ENCODE results near the gene MYPOP. TPM values are rescaled to one million over a fixed set of nuclear protein-coding genes. Genes with fewer than 3 reads are reported as not detected.

The MYPOP gene
- 10 to 100 TPM in 2 of 4 donors, 1 to 10 TPM in 2; 5.5 to 26.9 (median 8.9) TPM for total RNA-seq

DNA sequence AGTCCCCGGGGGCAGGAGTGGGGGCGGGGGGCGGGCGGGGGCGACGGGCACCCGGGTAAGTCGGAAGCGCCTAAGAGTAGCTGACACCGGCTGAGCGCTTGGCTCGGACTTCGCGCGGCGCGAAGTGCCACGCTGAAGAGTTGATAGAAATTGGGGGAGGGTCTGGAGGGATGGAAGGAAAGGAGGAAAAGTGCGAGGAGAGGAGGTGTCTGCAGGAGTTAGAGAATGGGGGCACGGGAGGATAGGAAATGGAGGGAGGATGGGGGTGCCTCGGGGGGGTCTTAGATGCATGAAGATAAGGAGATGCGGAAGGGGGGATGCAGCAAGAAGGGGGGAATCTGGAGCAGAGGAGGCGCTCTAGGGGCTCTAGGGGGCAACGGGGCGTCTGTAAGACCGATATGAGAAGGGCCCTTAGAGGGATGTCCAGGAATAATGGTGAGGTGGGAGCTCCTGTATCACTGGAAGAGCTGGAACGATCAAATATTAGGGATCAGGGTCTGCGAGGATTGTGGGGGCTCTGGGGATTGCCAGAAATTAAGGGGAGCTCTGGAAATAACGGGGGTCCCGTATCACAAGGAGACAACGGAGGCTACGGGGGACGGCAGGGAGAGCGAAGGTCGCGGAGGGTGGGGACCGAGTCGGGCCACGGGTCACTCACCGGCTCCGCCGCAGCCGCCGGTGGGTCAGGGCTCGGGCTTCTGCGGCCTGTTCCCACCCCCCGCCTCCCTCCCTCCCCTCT is at the start of gene MYPOP:
MYPOP (minus strand) TSS at position 702 of the 739 bp plus-strand sequence. CDS start 840 bp downstream, outside the sequence.
- intact Hi-C loops (cut with DNase I; ENCODE audit: low total_unique reads), result no loop called here
- WGBS, 2 donors (ENCODE audit: low coverage in 1 of 2), result 0 to 1% methylated on average over 1 to 45 of the region's 47 CpGs

DNA sequence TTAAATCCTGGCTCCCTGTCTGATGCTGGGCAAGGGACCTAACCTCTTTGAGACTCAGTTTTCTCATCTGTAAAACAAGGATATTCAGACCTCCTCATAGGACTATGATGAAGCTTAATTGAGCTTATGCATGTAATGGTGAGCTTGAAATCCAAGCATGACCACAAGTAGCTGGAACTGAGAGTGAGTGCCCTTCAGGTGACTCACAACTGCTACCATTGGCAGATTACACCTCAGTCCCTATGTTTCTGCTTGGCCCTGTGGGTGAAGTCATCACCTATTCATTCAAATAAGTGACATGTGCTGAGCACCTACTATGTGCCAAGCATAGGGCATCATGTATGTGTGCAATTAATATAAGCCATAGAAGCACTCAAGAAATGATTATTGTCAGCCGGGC is 45.5 kb upstream of the MYPOP start:
- Histone ChIP-seq H3K4me3 (no peak overlapping the region), H3K27ac (no peak overlapping the region), H3K4me1 (peaks cover 0 to 5% (median 0%) of the 10 kb centered on the region in 4 donors), H3K9me3 (no peaks in the 10 kb centered on the region), H3K27me3 (peaks cover 32% of the 10 kb centered on the region), H3K36me3 (no peaks in the 10 kb centered on the region)
- no peak for DNase-seq
- in situ Hi-C loops (cut with MboI; ENCODE audit: low pct_ligation_motif_present in 1 of 4, low pct_unique_long_range_greater_than_20kb in 1 of 4, low sequenced_read_pairs in 3 of 4) (no loop called here), intact Hi-C loops (cut with DNase I; ENCODE audit: low total_unique reads) (no loop called here)
- TF ChIP-seq POLR2AphosphoS5 (IDR thresholded peaks at IDR 0.05) (no peak), EP300 (IDR thresholded peaks at IDR 0.05; ENCODE audit: low read depth) (no peak), POLR2A (IDR thresholded peaks at IDR 0.05) (no peak)
- TF ChIP-seq, protein P1, sequence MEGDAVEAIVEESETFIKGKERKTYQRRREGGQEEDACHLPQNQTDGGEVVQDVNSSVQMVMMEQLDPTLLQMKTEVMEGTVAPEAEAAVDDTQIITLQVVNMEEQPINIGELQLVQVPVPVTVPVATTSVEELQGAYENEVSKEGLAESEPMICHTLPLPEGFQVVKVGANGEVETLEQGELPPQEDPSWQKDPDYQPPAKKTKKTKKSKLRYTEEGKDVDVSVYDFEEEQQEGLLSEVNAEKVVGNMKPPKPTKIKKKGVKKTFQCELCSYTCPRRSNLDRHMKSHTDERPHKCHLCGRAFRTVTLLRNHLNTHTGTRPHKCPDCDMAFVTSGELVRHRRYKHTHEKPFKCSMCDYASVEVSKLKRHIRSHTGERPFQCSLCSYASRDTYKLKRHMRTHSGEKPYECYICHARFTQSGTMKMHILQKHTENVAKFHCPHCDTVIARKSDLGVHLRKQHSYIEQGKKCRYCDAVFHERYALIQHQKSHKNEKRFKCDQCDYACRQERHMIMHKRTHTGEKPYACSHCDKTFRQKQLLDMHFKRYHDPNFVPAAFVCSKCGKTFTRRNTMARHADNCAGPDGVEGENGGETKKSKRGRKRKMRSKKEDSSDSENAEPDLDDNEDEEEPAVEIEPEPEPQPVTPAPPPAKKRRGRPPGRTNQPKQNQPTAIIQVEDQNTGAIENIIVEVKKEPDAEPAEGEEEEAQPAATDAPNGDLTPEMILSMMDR (IDR thresholded peaks at IDR 0.05), result no peak
- 89% methylated on average over 1 of the region's 1 CpG; no CpG with 5 or more reads in 1 of the 2 donors for WGBS, 2 donors (ENCODE audit: low coverage in 1 of 2)

More for the DNA sequence above, at the start of gene MYPOP:
- H3K27ac ChIP-seq, result peak within 1 kb of the TSS; percentile 75 to 92 (median 86)
- no peak for DNase-seq
- H3K27me3 ChIP-seq, result no peaks in the 10 kb centered on the region
- no peak for TF ChIP-seq EP300 (IDR thresholded peaks at IDR 0.05; ENCODE audit: low read depth)
- TF ChIP-seq POLR2A (IDR thresholded peaks at IDR 0.05), result peak; percentile 26
- in situ Hi-C loops (cut with MboI; ENCODE audit: low pct_ligation_motif_present in 1 of 4, low pct_unique_long_range_greater_than_20kb in 1 of 4, low sequenced_read_pairs in 3 of 4), result no loop called here
- peaks cover 13 to 29% (median 22%) of the 10 kb centered on the region in 4 donors for H3K4me1 ChIP-seq
- peak within 1 kb of the TSS; percentile 56 to 94 (median 79) for H3K4me3 ChIP-seq
- no peaks in the 10 kb centered on the region for H3K9me3 ChIP-seq
- H3K36me3 ChIP-seq, result peaks cover 0 to 9% (median 0%) of the 10 kb centered on the region in 4 donors

- WGBS, 2 donors (ENCODE audit: low coverage in 1 of 2), result 88% methylated on average over 29 of the region's 32 CpGs; no CpG with 5 or more reads in 1 of the 2 donors
- no peak overlapping the region for H3K4me3 ChIP-seq
- H3K9me3 ChIP-seq, result no peaks in the 10 kb centered on the region
- H3K27ac ChIP-seq, result no peak overlapping the region
- H3K4me1 ChIP-seq, result no peaks in the 10 kb centered on the region
- intact Hi-C loops (cut with DNase I; ENCODE audit: low total_unique reads), result no loop called here
- H3K36me3 ChIP-seq, result no peaks in the 10 kb centered on the region
- in situ Hi-C loops (cut with MboI; ENCODE audit: low pct_ligation_motif_present in 1 of 4, low pct_unique_long_range_greater_than_20kb in 1 of 4, low sequenced_read_pairs in 3 of 4), result no loop called here
- H3K27me3 ChIP-seq, result peaks cover 46% of the 10 kb centered on the region
- no peak for DNase-seq
- no peak for TF ChIP-seq POLR2A (IDR thresholded peaks at IDR 0.05)
- no peak for TF ChIP-seq EP300 (IDR thresholded peaks at IDR 0.05; ENCODE audit: low read depth)
- TF ChIP-seq POLR2AphosphoS5 (IDR thresholded peaks at IDR 0.05), result no peak
- TF ChIP-seq, protein P1 (IDR thresholded peaks at IDR 0.05), result no peak
Measured at GRCh38 chr19:45940515-45940805, 38.0 kb upstream of the MYPOP start.

- Histone ChIP-seq H3K9me3 (no peaks in the 10 kb centered on the region), H3K27ac (no peak overlapping the region), H3K36me3 (no peaks in the 10 kb centered on the region), H3K4me1 (no peaks in the 10 kb centered on the region), H3K4me3 (no peak overlapping the region), H3K27me3 (peaks cover 51% of the 10 kb centered on the region)
- no peak for DNase-seq
- intact Hi-C loops (cut with DNase I; ENCODE audit: low total_unique reads) (no loop called here), in situ Hi-C loops (cut with MboI; ENCODE audit: low pct_ligation_motif_present in 1 of 4, low pct_unique_long_range_greater_than_20kb in 1 of 4, low sequenced_read_pairs in 3 of 4) (no loop called here)
- 0 to 63% methylated on average over 1 to 43 of the region's 67 CpGs for WGBS, 2 donors (ENCODE audit: low coverage in 1 of 2)
- no peak for TF ChIP-seq POLR2A (IDR thresholded peaks at IDR 0.05)
- no peak for TF ChIP-seq POLR2AphosphoS5 (IDR thresholded peaks at IDR 0.05)
- TF ChIP-seq, protein P1 (IDR thresholded peaks at IDR 0.05), result no peak
- TF ChIP-seq EP300 (IDR thresholded peaks at IDR 0.05; ENCODE audit: low read depth), result no peak
Measured at GRCh38 chr19:45939792-45940514, 37.5 kb upstream of the MYPOP start.

All from transverse colon (tissue), 4 donors.